ENCODE data around the gene NEK4.
"Not testable (repeated sequence)": the region's sequence is repeated elsewhere in the genome, so short reads cannot be mapped to it uniquely, and the experiment has no call there.

GRCh38 chr3:52728753-52729152, 42.0 kb downstream of the NEK4 start:
- TF ChIP-seq, protein P1, sequence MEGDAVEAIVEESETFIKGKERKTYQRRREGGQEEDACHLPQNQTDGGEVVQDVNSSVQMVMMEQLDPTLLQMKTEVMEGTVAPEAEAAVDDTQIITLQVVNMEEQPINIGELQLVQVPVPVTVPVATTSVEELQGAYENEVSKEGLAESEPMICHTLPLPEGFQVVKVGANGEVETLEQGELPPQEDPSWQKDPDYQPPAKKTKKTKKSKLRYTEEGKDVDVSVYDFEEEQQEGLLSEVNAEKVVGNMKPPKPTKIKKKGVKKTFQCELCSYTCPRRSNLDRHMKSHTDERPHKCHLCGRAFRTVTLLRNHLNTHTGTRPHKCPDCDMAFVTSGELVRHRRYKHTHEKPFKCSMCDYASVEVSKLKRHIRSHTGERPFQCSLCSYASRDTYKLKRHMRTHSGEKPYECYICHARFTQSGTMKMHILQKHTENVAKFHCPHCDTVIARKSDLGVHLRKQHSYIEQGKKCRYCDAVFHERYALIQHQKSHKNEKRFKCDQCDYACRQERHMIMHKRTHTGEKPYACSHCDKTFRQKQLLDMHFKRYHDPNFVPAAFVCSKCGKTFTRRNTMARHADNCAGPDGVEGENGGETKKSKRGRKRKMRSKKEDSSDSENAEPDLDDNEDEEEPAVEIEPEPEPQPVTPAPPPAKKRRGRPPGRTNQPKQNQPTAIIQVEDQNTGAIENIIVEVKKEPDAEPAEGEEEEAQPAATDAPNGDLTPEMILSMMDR (IDR thresholded peaks at IDR 0.05; ENCODE audit: insufficient read depth, low read depth, low read length): not testable (repeated sequence)
- not testable (repeated sequence) for TF ChIP-seq EZH2 (IDR thresholded peaks at IDR 0.05; ENCODE audit: insufficient read depth, low read length)

Measured in astrocyte (in vitro differentiated cells and primary cell).